Osteoblast (primary cell): ENCODE data around the gene DSC2. TPM values are rescaled to one million over a fixed set of nuclear protein-coding genes. Genes with fewer than 3 reads are reported as not detected.

Experiments used
- DNase-seq: peaks from one replicate; pipeline ENCODE4 v3.0.0; 2011; ENCODE audit warnings: low spot score, mixed read lengths; ENCODE audit not compliant: insufficient read length; ENCODE audit errors: missing footprints
- H2AFZ ChIP-seq: 2 replicates; pipeline ENCODE4 v1.6.0; 2011; ENCODE audit warnings: mild to moderate bottlenecking, low read length
- H3K27ac ChIP-seq: 2 replicates; pipeline ENCODE4 v1.5.1; 2011; ENCODE audit warnings: mild to moderate bottlenecking, low read depth, low read length, moderate library complexity
- H3K27me3 ChIP-seq: 2 replicates; pipeline ENCODE4 v1.6.0; 2012; ENCODE audit warnings: mild to moderate bottlenecking, control low read depth, inconsistent platforms, low read length, moderate library complexity; ENCODE audit not compliant: insufficient read depth
- H3K36me3 ChIP-seq: 2 replicates; pipeline ENCODE4 v1.5.1; 2011; ENCODE audit warnings: mild to moderate bottlenecking, low read length, control low read depth, moderate library complexity; ENCODE audit not compliant: insufficient read depth
- H3K4me1 ChIP-seq: 2 replicates; pipeline ENCODE4 v1.5.1; 2011; ENCODE audit warnings: mild to moderate bottlenecking, low read length, control low read depth, moderate library complexity; ENCODE audit not compliant: insufficient read depth
- H3K4me2 ChIP-seq: 2 replicates; pipeline ENCODE4 v1.6.0; 2011; ENCODE audit warnings: mild to moderate bottlenecking, low read length; ENCODE audit not compliant: insufficient read depth
- H3K4me3 ChIP-seq: fragments of 200-600 bp; sonication (generic); 3 replicates; pipeline ENCODE4 v1.5.1; 2012; ENCODE audit warnings: mild to moderate bottlenecking, low read length, inconsistent platforms; ENCODE audit not compliant: insufficient read depth
- H3K79me2 ChIP-seq: 2 replicates; pipeline ENCODE4 v1.6.0; 2012; ENCODE audit warnings: mild to moderate bottlenecking, low read length, control low read depth, inconsistent platforms; ENCODE audit not compliant: insufficient read depth
- H3K9me3 ChIP-seq: 2 replicates; pipeline ENCODE4 v1.5.1; 2011; ENCODE audit warnings: low read depth, low read length, control low read depth
- H4K20me1 ChIP-seq: 2 replicates; pipeline ENCODE4 v1.6.0; 2012; ENCODE audit warnings: mild to moderate bottlenecking, low read length, control low read depth; ENCODE audit not compliant: insufficient read depth
- CTCF ChIP-seq: IDR thresholded peaks from 2 replicates; pipeline ENCODE4 v1.5.1; 2011; ENCODE audit warnings: mild to moderate bottlenecking, low read depth, low read length, moderate library complexity; ENCODE audit errors: extremely low read depth
- total RNA-seq: library from RNA; depleted of rRNA; stranded (reverse); fragments of >200 nt; gene quantifications from 2 replicates; pipeline ENCODE4 v1.2.3, GENCODE V29; 2012

The DSC2 gene
- total RNA-seq, 1 donor = 0.36 TPM

- Histone ChIP-seq H3K4me1 (no peaks in the 10 kb centered on the region), H3K4me3 (no peak overlapping the region), H3K27me3 (no peaks in the 10 kb centered on the region), H3K36me3 (no peaks in the 10 kb centered on the region), H3K9me3 (no peaks in the 10 kb centered on the region), H3K4me2 (no peak overlapping the region), H3K27ac (no peak overlapping the region), H3K79me2 (no peaks in the 10 kb centered on the region), H4K20me1 (no peaks in the 10 kb centered on the region), H2AFZ (no peak overlapping the region)
- no peak for DNase-seq
- no peak for TF ChIP-seq CTCF
Measured at GRCh38 chr18:31112804-31113203, 10.6 kb upstream of the DSC2 start.

GRCh38 chr18:31105733-31106132 lies 3.5 kb upstream of the DSC2 start:
- Histone ChIP-seq H3K4me3 (no peak overlapping the region), H3K4me2 (no peak overlapping the region), H2AFZ (no peak overlapping the region), H3K4me1 (no peaks in the 10 kb centered on the region), H3K36me3 (no peaks in the 10 kb centered on the region), H3K27ac (no peak overlapping the region), H3K79me2 (no peaks in the 10 kb centered on the region), H3K9me3 (no peaks in the 10 kb centered on the region), H3K27me3 (peaks cover 1% of the 10 kb centered on the region), H4K20me1 (no peaks in the 10 kb centered on the region)
- no peak for TF ChIP-seq CTCF
- no peak for DNase-seq

- H3K27me3 ChIP-seq = peaks cover 7% of the 10 kb centered on the region
- TF ChIP-seq CTCF = no peak
- H3K27ac ChIP-seq = no peak overlapping the region
- no peaks in the 10 kb centered on the region for H3K9me3 ChIP-seq
- no peaks in the 10 kb centered on the region for H3K36me3 ChIP-seq
- no peak overlapping the region for H2AFZ ChIP-seq
- H4K20me1 ChIP-seq = no peaks in the 10 kb centered on the region
- no peaks in the 10 kb centered on the region for H3K79me2 ChIP-seq
- H3K4me3 ChIP-seq = no peak overlapping the region
- DNase-seq = no peak
- H3K4me2 ChIP-seq = no peak overlapping the region
- no peaks in the 10 kb centered on the region for H3K4me1 ChIP-seq
Measured at GRCh38 chr18:31104444-31104843, 2.2 kb upstream of the DSC2 start.

- no peaks in the 10 kb centered on the region for H3K4me1 ChIP-seq
- H3K4me3 ChIP-seq = no peak overlapping the region
- H3K79me2 ChIP-seq = no peaks in the 10 kb centered on the region
- no peaks in the 10 kb centered on the region for H4K20me1 ChIP-seq
- H3K9me3 ChIP-seq = no peaks in the 10 kb centered on the region
- H3K36me3 ChIP-seq = no peaks in the 10 kb centered on the region
- no peak for DNase-seq
- H3K27me3 ChIP-seq = peaks cover 7% of the 10 kb centered on the region
- H2AFZ ChIP-seq = no peak overlapping the region
- no peak for TF ChIP-seq CTCF
- no peak overlapping the region for H3K4me2 ChIP-seq
- no peak overlapping the region for H3K27ac ChIP-seq
Measured at GRCh38 chr18:31103423-31103822, 1.2 kb upstream of the DSC2 start.
